T-cell (primary cell): Measurements from ENCODE around the gene TXNRD1. TPM values are rescaled to one million over a fixed set of nuclear protein-coding genes. Genes with fewer than 3 reads are reported as not detected.
"Not testable (repeated sequence)": the region's sequence is repeated elsewhere in the genome, so short reads cannot be mapped to it uniquely, and the experiment has no call there.

Experiments
- ATAC-seq, 4 experiments: fragments of 200-7000 bp in 3 of 4; fragments of 150-1000 bp in 1 of 4; cut with Tn5 transposase; replicated peaks in 1 of 4; 1 replicate in 3 of 4; 2 replicates in 1 of 4; pipeline ENCODE4 v1.10.0; 2021; ENCODE audit warnings: moderate library complexity in 3 of 4, mild to moderate bottlenecking in 2 of 4, moderate number of reproducible peaks in 1 of 4
- CTCF ChIA-PET, 2 donors: fragments of 300-600 bp; sonication (Branson Sonifier 250); formaldehyde crosslinking; loops; one replicate each; lab custom pipeline; 2022; ENCODE audit warnings: antibody characterized with exemption in 2 of 2; lab: Charles Lee
- POLR2A ChIA-PET, 2 donors: fragments of 300-600 bp; sonication (Branson Sonifier 250); formaldehyde crosslinking; loops; one replicate each; lab custom pipeline; 2022; ENCODE audit warnings: antibody characterized with exemption in 2 of 2; lab: Charles Lee
- DNase-seq, 35 experiments: peaks; one replicate each; pipeline versions ENCODE4 v3.0.0 to v3.0.0-alpha.2; 2013 to 2023
- H3K27ac ChIP-seq: one replicate; pipeline ENCODE4 v1.5.1; 2013; ENCODE audit warnings: low read length
- H3K27me3 ChIP-seq, 2 experiments: replicated peaks in 1 of 2; 1 replicate in 1 of 2; 2 replicates in 1 of 2; pipeline versions ENCODE4 v1.6.1 to v1.7.0; 2013; ENCODE audit warnings: low read length in 1 of 2, mixed read lengths in 1 of 2; ENCODE audit not compliant: control insufficient read depth in 2 of 2, insufficient read depth in 2 of 2; ENCODE audit errors: extremely low read depth in 1 of 2
- H3K36me3 ChIP-seq, 2 donors: 1 replicate in 1 of 2; 2 replicates in 1 of 2; pipeline versions ENCODE4 v1.6.1 to v1.7.0; 2013; ENCODE audit warnings: low read length in 1 of 2; ENCODE audit not compliant: control insufficient read depth in 2 of 2, insufficient read depth in 1 of 2; ENCODE audit errors: extremely low read depth in 1 of 2
- H3K4me1 ChIP-seq, 2 experiments: 1 replicate in 1 of 2; 2 replicates in 1 of 2; pipeline versions ENCODE4 v1.6.1 to v1.7.0; 2013; ENCODE audit warnings: low read length in 2 of 2, mixed read lengths in 1 of 2; ENCODE audit not compliant: insufficient read depth in 2 of 2, control insufficient read depth in 1 of 2; ENCODE audit errors: extremely low read depth in 1 of 2
- H3K4me3 ChIP-seq, 2 donors: 1 replicate in 1 of 2; 2 replicates in 1 of 2; pipeline versions ENCODE4 v1.5.1 to v1.7.0; 2013; ENCODE audit warnings: mild to moderate bottlenecking in 2 of 2, low read length in 1 of 2, moderate library complexity in 1 of 2; ENCODE audit not compliant: control insufficient read depth in 1 of 2; ENCODE audit errors: extremely low read depth in 1 of 2
- H3K9me3 ChIP-seq: 2 replicates; pipeline ENCODE4 v1.7.0; 2013
- H3K27ac Mint-ChIP-seq, 2 donors: one replicate each; pipeline ENCODE4 v1.8.0; 2020 to 2021; ENCODE audit warnings: mild to moderate bottlenecking in 2 of 2, mixed read lengths in 2 of 2
- H3K27me3 Mint-ChIP-seq, 2 donors: one replicate each; pipeline ENCODE4 v1.8.0; 2021 to 2022; ENCODE audit warnings: mixed read lengths in 2 of 2
- H3K36me3 Mint-ChIP-seq: one replicate; pipeline ENCODE4 v1.8.0; 2021; ENCODE audit warnings: mixed read lengths
- H3K4me1 Mint-ChIP-seq, 3 donors: one replicate each; pipeline ENCODE4 v1.8.0; 2020 to 2022; ENCODE audit warnings: mixed read lengths in 3 of 3, mild to moderate bottlenecking in 1 of 3
- H3K4me3 Mint-ChIP-seq, 3 donors: one replicate each; pipeline ENCODE4 v1.8.0; 2020 to 2022; ENCODE audit warnings: mild to moderate bottlenecking in 3 of 3, mixed read lengths in 3 of 3, moderate library complexity in 3 of 3
- H3K9me3 Mint-ChIP-seq, 3 donors: one replicate each; pipeline ENCODE4 v1.8.0; 2020 to 2022; ENCODE audit warnings: mixed read lengths in 3 of 3
- WGBS: methylation state at CpG from one replicate; pipeline ENCODE4 v1.1.5; 2013; ENCODE audit warnings: missing lambda C conversion rate; ENCODE audit not compliant: insufficient coverage; 5-methylcytosine and 5-hydroxymethylcytosine counted together
- total RNA-seq, 35 experiments: library from RNA in 6 of 35; stranded (reverse) in 6 of 35; fragments of 120-200 nt in 1 of 35; gene quantifications; one replicate each; pipeline versions ENCODE4 v1.2.1 to v1.2.4 and lab custom pipeline; 2013 to 2026

TXNRD1 gene
- total RNA-seq, 5 donors from 2014 or later (not counting 1 experiment from before 2014, with no cell fraction given): 33.1 to 91.7 (median 68.9) TPM

GRCh38 chr12:104204690-104205480 is 10.7 kb upstream of the TXNRD1 start:
- ATAC-seq (no peak), DNase-seq (no peak)
- H3K36me3 Mint-ChIP-seq: peaks cover 6% of the 10 kb centered on the region
- peaks cover 0 to 2% (median 2%) of the 10 kb centered on the region in 3 donors for H3K4me1 Mint-ChIP-seq
- H3K9me3 ChIP-seq: peaks cover 2% of the 10 kb centered on the region
- H3K4me3 Mint-ChIP-seq: no peak overlapping the region
- no peak overlapping the region for H3K4me3 ChIP-seq
- 89% methylated on average over 17 of the region's 19 CpGs for WGBS
- ChIA-PET POLR2A (interaction anchor here (0.7 kb wide), 2 partner anchors 26 to 99 kb away, joined by 3 to 11 read pairs; no protein-coding TSS in a partner anchor), CTCF (interaction anchor here in 1 of 2 donors (0.6 to 1.2 kb wide), 5 partner anchors 9 to 153 kb away, joined by 3 to 4 read pairs (median 3); no protein-coding TSS in a partner anchor)
- no peaks in the 10 kb centered on the region for H3K4me1 ChIP-seq
- H3K36me3 ChIP-seq: no peaks in the 10 kb centered on the region
- peaks cover 0 to 3% of the 10 kb centered on the region in 2 experiments for H3K27me3 ChIP-seq
- no peak overlapping the region for H3K27ac Mint-ChIP-seq
- peaks cover 0 to 6% (median 4%) of the 10 kb centered on the region in 3 donors for H3K9me3 Mint-ChIP-seq
- H3K27ac ChIP-seq: no peak overlapping the region
- peaks cover 3 to 11% of the 10 kb centered on the region in 2 donors for H3K27me3 Mint-ChIP-seq

DNA sequence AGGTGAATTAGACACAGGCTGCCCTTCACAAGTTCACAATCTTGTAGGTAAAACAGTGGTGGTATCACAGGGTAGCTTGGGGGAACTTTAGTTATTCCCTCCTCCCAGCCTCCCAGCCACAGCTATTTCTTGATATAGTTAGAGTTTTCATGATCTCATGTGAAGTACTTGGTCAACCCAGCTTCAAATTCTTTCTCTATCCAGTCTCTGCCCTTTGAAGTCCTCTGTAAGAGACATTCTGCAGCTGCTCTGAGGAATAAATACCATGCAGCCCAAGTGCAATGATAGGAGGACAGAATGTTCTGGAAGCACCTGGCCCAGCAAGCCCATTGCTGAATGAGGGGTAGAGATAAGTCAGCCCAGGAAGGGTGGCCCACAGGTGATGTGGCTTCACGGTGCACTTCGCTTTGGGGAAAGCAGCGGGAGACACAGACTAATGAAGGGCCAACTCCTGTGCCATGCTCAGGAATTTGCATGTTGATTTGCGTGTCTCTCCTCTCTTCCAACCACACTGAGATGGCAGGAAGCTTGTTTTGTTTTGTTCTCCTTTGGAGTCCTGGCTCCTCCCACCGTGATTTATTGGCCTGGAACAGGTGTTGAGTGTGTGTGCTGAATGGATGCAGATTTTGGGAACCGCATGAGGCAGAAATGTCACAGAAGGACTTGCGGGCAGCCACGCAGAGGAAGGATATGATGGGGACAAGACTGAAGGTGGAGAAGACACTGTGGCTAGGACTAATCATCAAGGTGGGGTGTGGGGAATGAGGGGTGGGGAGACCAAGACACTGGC is 8.0 kb upstream of the TXNRD1 start:
- H3K9me3 ChIP-seq: no peaks in the 10 kb centered on the region
- no peaks in the 10 kb centered on the region for H3K4me1 Mint-ChIP-seq
- no peaks in the 10 kb centered on the region for H3K36me3 Mint-ChIP-seq
- no peak overlapping the region for H3K4me3 Mint-ChIP-seq
- ChIA-PET POLR2A (no interaction called here), CTCF (no interaction called here)
- peaks cover 0 to 3% of the 10 kb centered on the region in 2 experiments for H3K27me3 ChIP-seq
- no peaks in the 10 kb centered on the region for H3K9me3 Mint-ChIP-seq
- H3K27me3 Mint-ChIP-seq: peaks cover 0 to 16% of the 10 kb centered on the region in 2 donors
- H3K27ac Mint-ChIP-seq: no peak overlapping the region
- ATAC-seq: no peak
- H3K36me3 ChIP-seq: no peaks in the 10 kb centered on the region
- no peak overlapping the region for H3K4me3 ChIP-seq
- no peak overlapping the region for H3K27ac ChIP-seq
- 57% methylated on average over 4 of the region's 8 CpGs for WGBS
- H3K4me1 ChIP-seq: no peaks in the 10 kb centered on the region
- no peak for DNase-seq

- H3K9me3 ChIP-seq: no peaks in the 10 kb centered on the region
- DNase-seq (no peak), ATAC-seq (no peak)
- POLR2A ChIA-PET: no interaction called here
- H3K4me1 ChIP-seq: peaks cover 4 to 11% of the 10 kb centered on the region in 2 experiments
- H3K36me3 Mint-ChIP-seq: no peaks in the 10 kb centered on the region
- H3K27me3 ChIP-seq: no peaks in the 10 kb centered on the region
- H3K27ac Mint-ChIP-seq: no peak overlapping the region
- CTCF ChIA-PET: no interaction called here
- H3K4me3 ChIP-seq: no peak overlapping the region
- H3K27ac ChIP-seq: no peak overlapping the region
- H3K9me3 Mint-ChIP-seq: no peaks in the 10 kb centered on the region
- peaks cover 0 to 10% (median 10%) of the 10 kb centered on the region in 3 donors for H3K4me1 Mint-ChIP-seq
- H3K27me3 Mint-ChIP-seq: peaks cover 1 to 16% of the 10 kb centered on the region in 2 donors
- H3K4me3 Mint-ChIP-seq: no peak overlapping the region
- no peaks in the 10 kb centered on the region for H3K36me3 ChIP-seq
- WGBS: no CpG with 5 or more reads among the region's 4 CpGs
These were observed 3.1 kb upstream of the TXNRD1 start for GRCh38 chr12:104212516-104212915.

GRCh38 chr12:104213952-104214351 is 1.6 kb upstream of the TXNRD1 start:
- ChIA-PET CTCF (interaction anchor here (0.6 to 1.5 kb wide), 5 partner anchors 9 to 1487 kb away, joined by 3 to 7 read pairs (median 5); no protein-coding TSS in a partner anchor), POLR2A (no interaction called here)
- Mint-ChIP-seq H3K4me3 (no peak overlapping the region), H3K4me1 (peaks cover 2 to 12% (median 12%) of the 10 kb centered on the region in 3 donors), H3K9me3 (no peaks in the 10 kb centered on the region), H3K36me3 (no peaks in the 10 kb centered on the region), H3K27ac (no peak overlapping the region), H3K27me3 (peaks cover 1 to 8% of the 10 kb centered on the region in 2 donors)
- DNase-seq (no peak), ATAC-seq (no peak)
- Histone ChIP-seq H3K4me1 (peaks cover 4 to 11% of the 10 kb centered on the region in 2 experiments), H3K4me3 (no peak overlapping the region), H3K27me3 (no peaks in the 10 kb centered on the region), H3K27ac (no peak overlapping the region), H3K9me3 (no peaks in the 10 kb centered on the region), H3K36me3 (no peaks in the 10 kb centered on the region)
- no CpG with 5 or more reads among the region's 2 CpGs for WGBS

DNA sequence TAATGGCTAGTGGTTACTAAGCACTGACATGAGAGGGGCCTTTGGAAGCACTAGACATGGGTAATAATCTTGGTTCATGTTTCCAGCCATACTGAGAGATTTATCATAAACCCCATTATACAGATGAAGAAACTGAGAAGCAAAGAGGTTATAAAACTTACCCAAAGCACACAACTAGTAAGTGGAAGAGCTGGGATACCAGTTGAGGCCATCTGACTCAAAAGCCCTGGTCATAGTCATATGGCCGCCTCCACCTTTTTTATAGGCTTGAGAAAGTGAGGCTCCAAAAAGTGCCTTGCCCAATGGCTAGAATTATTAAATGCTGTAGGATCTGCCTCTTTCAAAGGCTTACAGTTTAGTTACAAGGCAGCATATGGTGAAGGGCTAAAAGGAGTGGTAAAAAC is 944 bp downstream of the TXNRD1 start:
- no peak for DNase-seq
- ChIA-PET CTCF (interaction anchor here (0.6 to 1.6 kb wide), 6 partner anchors 34 to 785 kb away, joined by 3 to 5 read pairs (median 3); partner anchors contain the start of gene NFYB (in 1 of the 2)), POLR2A (interaction anchor here (0.5 to 1.0 kb wide), 4 partner anchors 71 to 892 kb away, joined by 3 to 8 read pairs (median 5); partner anchors contain the start of gene EID3 (in 1 of the 2))
- peak overlapping the region; percentile 69 to 79 (median 77) for H3K4me3 Mint-ChIP-seq
- no peak overlapping the region for H3K27ac ChIP-seq
- peaks cover 0 to 1% of the 10 kb centered on the region in 2 donors for H3K27me3 Mint-ChIP-seq
- WGBS: no CpG with 5 or more reads among the region's 1 CpG
- H3K9me3 ChIP-seq: no peaks in the 10 kb centered on the region
- H3K36me3 ChIP-seq: no peaks in the 10 kb centered on the region
- H3K4me3 ChIP-seq: no peak overlapping the region
- peak overlapping the region; percentile 67 to 79 for H3K27ac Mint-ChIP-seq
- no peaks in the 10 kb centered on the region for H3K9me3 Mint-ChIP-seq
- no peaks in the 10 kb centered on the region for H3K36me3 Mint-ChIP-seq
- ATAC-seq: no peak
- peaks cover 17 to 28% (median 28%) of the 10 kb centered on the region in 3 donors for H3K4me1 Mint-ChIP-seq
- peaks cover 4 to 14% of the 10 kb centered on the region in 2 experiments for H3K4me1 ChIP-seq
- H3K27me3 ChIP-seq: no peaks in the 10 kb centered on the region

GRCh38 chr12:104218506-104218905 is 2.9 kb downstream of the TXNRD1 start:
- CTCF ChIA-PET: interaction anchor here in 1 of 2 donors (1.3 kb wide), 1 partner anchor 71 kb away, joined by 3 read pairs; no protein-coding TSS in a partner anchor

More at GRCh38 chr12:104218506-104218905, 2.9 kb downstream of the TXNRD1 start:
- peaks cover 4 to 14% of the 10 kb centered on the region in 2 experiments for H3K4me1 ChIP-seq
- H3K4me1 Mint-ChIP-seq: peaks cover 17 to 28% (median 28%) of the 10 kb centered on the region in 3 donors
- H3K36me3 ChIP-seq, H3K27ac ChIP-seq, H3K4me3 Mint-ChIP-seq, H3K9me3 ChIP-seq, H3K36me3 Mint-ChIP-seq, H3K27me3 Mint-ChIP-seq, ATAC-seq, H3K4me3 ChIP-seq, DNase-seq, H3K9me3 Mint-ChIP-seq, H3K27me3 ChIP-seq: not testable (repeated sequence)
- POLR2A ChIA-PET: interaction anchor here in 1 of 2 donors (0.6 kb wide), 1 partner anchor 389 kb away, joined by 4 read pairs; no protein-coding TSS in a partner anchor
- WGBS: no CpG with 5 or more reads among the region's 2 CpGs
- H3K27ac Mint-ChIP-seq: peak overlapping the region in 1 of 2 donors; percentile 81
